Hindlimb muscle (tissue), 1 donor: ENCODE data around the gene SCAMP2. TPM values are rescaled to one million over a fixed set of nuclear protein-coding genes. Genes with fewer than 3 reads are reported as not detected.

Experiments
- DNase-seq: peaks from one replicate; pipeline ENCODE4 v3.0.0-alpha.2; 2013
- polyA plus RNA-seq: library from polyadenylated mRNA; unstranded; fragments of 120-200 nt; gene quantifications from one replicate; pipeline ENCODE4 v1.2.1, GENCODE V29; 2013; ENCODE audit not compliant: insufficient read length

The SCAMP2 gene
- polyA plus RNA-seq, 1 donor = 67.5 TPM

DNA sequence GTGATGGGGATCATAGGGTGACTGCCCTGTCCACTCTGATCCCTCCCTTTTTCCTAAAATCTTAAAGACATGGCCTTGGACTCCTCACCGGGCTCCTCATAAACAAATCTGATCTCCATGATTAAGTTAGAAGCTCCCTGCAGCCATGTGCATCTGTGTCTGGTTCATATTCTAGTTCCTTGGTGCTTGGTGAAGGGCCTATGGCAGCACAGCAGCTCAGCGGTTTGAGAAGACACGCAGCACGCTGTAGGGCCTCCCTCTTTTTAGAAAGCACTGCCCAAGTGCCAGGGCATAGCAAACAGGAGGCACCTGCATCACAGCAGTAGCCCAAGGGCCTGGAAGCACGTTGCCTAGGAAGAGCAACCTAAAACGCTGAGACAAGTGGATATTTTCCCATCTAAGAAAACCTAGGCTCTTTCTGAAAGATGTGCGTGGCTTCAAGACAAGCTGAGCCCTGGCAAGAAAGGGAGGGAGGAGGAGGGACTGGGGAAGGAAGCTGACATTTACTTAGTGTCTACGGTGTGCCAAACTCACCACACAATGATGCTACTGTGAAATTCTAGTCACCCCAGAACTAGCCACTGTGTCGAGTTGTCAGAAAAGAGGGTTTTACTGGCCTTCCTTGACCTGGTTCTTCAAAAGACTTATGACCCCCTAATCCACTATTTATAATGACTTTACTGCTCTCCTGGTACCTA lies 15.3 kb downstream of the SCAMP2 start:
- DNase-seq = no peak

- DNase-seq = no peak
Measured at GRCh38 chr15:74857082-74857655, 16.0 kb downstream of the SCAMP2 start.

GRCh38 chr15:74856537-74856936 lies 16.6 kb downstream of the SCAMP2 start:
- DNase-seq = no peak

DNA sequence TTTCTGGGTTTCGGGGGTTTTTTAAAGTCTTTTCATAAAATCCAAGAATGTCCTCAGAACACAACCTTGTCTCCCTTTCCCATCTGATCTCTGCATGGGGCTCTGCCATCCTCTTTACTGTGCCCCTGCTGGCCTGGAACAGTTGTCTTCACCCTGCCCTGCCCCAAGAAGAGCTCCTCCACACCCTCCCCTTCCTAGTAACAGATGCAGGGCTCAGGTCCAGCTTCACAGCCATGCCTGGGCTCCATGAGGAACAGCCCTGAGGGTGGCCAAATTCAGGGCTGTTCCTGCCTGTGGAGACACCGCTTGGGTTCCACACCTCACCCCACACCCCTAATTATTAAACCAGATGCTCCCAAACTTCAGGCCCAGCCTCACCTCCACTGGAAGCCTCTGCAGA lies 17.3 kb downstream of the SCAMP2 start:
- no peak for DNase-seq

- DNase-seq = no peak
Measured at GRCh38 chr15:74854453-74855022, 18.6 kb downstream of the SCAMP2 start.

- no peak for DNase-seq
Measured at GRCh38 chr15:74851960-74852359, 21.2 kb downstream of the SCAMP2 start.

GRCh38 chr15:74850393-74850792 lies 22.8 kb downstream of the SCAMP2 start:
- no peak for DNase-seq

DNA sequence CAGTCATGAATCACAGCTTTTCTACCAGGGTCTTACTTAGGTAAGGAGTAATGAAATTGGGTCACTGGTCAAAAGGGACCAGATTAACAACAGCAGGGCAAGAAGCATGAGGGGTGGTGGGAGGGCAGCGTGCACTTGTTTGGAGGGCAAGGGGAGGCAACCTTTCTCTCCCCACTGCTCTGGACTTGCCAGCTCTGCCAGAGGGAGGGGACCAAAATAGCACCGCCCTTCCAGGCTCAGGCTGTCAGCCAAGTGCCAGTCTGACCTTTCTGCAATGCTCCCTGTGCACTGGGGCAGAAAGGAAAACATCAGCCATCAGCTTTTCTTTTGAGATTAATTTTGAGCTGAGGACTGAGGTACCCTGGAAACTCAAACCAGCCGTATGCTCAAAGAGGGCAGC lies 25.7 kb downstream of the SCAMP2 start:
- DNase-seq = no peak

DNA sequence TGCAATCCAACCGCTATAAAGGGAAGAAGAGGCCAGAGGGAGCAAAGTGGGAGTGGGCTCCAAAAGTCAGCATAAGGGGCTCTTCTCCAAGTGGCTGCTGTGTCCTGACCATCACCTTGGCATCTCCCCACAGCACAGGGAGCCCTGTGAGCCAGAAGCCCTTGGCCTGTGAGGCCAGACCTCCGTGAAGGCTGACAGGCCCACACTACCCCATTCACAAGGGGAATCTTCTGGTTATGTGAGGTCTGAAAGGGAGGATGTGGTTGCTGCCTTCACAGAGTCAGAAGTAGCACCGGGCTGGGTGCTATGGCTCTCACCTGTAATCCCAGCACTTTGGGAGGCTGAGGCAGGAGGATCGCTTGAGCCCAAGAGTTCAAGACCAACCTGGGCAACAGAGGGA lies 27.6 kb downstream of the SCAMP2 start:
- no peak for DNase-seq

DNA sequence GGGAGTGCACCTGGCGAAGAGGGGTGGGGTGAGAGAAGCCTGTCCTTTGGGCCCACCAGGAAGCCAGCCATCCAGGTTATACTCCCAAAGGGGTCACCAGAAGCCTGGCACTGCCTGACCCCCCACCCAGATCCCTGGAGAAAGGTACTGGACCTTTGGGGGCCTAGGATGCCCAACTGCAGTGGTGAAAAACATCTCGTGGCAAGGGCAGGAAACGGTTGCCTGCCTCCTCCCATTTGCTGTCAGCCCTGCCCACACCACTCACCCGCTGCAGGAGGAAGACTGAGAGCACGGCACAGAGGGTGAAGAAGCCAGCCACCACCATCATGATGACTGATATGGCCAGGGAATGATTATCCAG lies 28.0 kb downstream of the SCAMP2 start:
- DNase-seq = no peak

- DNase-seq = no peak
Measured at GRCh38 chr15:74844319-74845207, 28.6 kb downstream of the SCAMP2 start.

- no peak for DNase-seq
Measured at GRCh38 chr15:74843891-74844299, 29.3 kb downstream of the SCAMP2 start.

DNA sequence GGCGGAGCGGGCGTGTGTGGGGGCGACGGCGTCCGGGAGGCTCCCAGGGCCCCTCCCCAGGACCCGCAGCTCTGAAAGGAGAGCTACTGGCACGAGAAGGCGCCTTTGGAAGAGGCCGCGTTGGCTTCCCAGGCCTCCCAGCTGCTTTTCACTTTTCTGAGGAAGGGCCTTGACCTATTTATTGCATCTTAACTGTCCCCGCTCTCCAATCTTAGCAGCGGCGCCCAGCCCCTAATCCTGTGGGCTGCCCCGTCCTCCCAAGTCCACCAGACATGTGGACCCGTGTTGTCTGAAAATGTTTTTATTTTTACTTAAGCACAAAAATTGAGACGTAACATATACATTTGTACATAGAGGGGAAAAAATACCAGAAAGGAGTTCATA lies 29.7 kb downstream of the SCAMP2 start:
- DNase-seq = no peak

DNA sequence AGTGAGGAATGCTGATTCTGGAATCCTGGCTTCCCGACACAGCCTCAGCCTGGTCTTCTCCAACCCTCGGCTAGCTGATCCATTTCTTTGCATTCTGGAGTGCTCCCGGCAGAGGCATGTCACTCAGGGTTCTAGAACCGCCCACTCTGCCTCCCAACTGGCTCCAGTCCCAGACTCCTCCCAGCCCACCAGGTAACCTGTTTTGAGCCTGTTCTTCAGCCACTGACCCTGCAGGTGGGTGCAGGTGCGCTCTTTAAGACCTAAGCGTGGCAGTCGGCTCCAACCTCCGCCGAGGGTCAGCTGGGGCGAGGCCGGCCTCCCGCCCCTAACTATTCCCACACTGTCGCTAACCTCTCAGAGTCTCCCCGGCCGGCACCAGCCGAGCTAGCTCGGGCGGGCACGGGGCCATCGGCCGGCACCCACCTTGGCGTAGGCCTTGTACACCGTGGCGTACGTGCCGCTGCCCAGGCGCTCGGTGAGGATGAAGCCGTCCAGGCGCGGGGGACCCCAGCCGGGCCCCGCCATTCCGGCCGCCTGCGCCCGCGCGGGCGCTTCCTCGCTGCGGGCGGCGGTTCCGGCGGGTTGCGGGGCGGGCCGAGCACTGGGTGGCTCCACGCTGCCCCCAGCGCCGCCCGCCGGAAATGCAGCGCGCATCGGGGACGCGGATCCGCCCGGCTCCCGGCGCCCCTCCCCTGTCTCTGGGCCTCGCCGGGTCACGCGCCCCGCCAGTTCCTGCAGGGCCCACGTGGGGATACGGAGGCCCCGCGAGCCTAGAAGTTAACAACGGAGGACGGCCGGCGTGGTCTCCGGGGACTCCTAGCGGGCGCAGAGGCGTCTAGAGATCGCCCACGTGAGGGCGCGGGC lies 30.4 kb downstream of the SCAMP2 start, which contains the start of gene ULK3:
Gene ULK3 (minus strand): TSS at position 576 of the 864 bp plus-strand sequence. CDS start 51 bp downstream, at position 525.
- DNase-seq = peak; percentile 90

- no peak for DNase-seq
Measured at GRCh38 chr15:74841891-74842373, 31.2 kb downstream of the SCAMP2 start.

- no peak for DNase-seq
Measured at GRCh38 chr15:74840851-74841775, 32.1 kb downstream of the SCAMP2 start.

DNA sequence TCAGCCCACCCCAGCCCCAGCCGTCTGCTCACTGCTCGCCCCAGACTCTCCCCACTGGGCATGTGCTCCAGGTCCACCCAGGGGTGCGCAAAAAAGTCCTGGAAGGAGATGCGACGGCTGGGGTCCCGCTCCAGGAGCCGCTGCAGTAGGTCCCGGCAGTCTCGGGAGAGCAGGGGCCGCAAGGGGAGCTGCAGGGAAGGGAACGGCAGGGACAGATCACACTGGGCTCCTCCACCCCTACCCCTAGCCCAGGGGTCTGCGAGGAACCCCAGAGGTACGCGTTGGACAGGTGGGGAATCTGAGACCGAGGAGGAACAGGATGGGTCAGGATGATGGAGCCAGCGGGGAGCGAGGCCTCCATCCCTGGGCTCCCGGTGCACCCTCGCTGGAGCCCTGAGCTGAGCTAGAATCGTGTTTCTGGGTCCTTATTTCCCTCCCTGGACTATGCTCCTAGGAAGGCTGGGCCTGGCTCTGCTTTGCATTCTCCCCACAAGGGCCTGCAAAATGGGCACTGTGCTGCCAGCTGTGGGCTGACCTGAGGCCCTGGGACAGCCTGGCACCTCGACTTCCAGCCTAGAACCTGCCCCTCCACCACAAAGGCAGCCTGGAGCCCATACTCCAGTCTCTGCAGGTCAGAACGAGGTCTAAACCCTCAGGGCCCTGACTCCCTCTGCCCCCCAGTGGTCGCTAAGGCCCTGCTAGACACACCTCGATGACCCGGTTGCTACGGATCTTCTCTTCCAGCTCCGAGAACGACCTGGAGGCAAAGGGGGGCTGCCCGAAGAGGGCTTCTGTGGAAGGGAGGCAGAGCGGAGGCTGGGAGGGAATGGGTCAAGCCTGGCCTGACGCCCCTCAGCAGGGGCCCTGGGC lies 33.4 kb downstream of the SCAMP2 start:
- DNase-seq = no peak

- DNase-seq = no peak
Measured at GRCh38 chr15:74838746-74839525, 34.2 kb downstream of the SCAMP2 start.

- DNase-seq = no peak
Measured at GRCh38 chr15:74838137-74838516, 35.0 kb downstream of the SCAMP2 start.
